ENCODE results near the gene RGSL1.

- no peak for TF ChIP-seq TAF1 (IDR thresholded peaks at IDR 0.05; ENCODE audit: low read depth, low read length)
- no peak for TF ChIP-seq POLR2AphosphoS5 (IDR thresholded peaks at IDR 0.05; ENCODE audit: low read depth, low read length)
- TF ChIP-seq POLR2A (IDR thresholded peaks at IDR 0.05; ENCODE audit: low read depth, low read length): no peak
- no peak for TF ChIP-seq PAX5 (IDR thresholded peaks at IDR 0.05; ENCODE audit: insufficient read depth, low read length, severe bottlenecking)
- no peak for TF ChIP-seq SPI1 (IDR thresholded peaks at IDR 0.05; ENCODE audit: low read depth, low read length)
Measured at GRCh38 chr1:182587093-182587492, 137.1 kb downstream of the RGSL1 start.
